Measurements from ENCODE around the gene WDR7.

WDR7 gene

DNA sequence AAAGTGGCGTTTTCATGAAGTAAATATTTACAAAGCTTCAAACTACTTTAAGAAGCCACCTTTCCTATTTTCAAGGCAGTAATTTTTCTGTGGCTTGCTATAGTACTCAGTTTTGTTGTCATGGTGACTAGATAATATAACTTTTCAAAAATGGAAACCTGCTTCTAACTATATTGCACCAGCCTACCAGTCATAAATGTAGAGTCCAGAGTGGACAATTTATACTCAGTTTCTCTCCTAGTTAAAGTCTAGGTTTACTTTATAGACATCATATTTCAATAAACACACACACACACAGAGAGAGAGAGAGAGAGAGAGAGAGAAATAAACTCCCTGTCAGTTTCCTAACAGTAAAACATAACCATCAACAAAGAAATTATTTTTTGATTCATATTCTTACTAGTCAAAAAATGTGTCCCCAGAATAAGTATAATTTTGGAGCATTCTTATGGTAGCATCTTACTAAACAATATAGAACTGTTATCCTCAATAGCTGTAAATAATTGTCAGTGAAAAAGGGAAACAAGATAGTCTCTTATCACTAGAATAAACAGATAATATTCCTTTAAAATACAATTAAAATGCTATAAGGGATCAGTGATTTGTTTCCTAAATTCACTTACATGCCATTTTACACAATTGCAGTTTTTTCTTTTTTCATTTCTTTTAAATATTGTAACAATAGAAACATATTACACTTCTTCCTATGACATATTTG, 332.3 kb downstream of the WDR7 start:
- no peak for TF ChIP-seq TEAD4 (IDR thresholded peaks at IDR 0.05)
- no peak for TF ChIP-seq RAD21 (IDR thresholded peaks at IDR 0.05; ENCODE audit: low read depth)
- TF ChIP-seq, protein P1, sequence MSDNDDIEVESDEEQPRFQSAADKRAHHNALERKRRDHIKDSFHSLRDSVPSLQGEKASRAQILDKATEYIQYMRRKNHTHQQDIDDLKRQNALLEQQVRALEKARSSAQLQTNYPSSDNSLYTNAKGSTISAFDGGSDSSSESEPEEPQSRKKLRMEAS (IDR thresholded peaks at IDR 0.05), result no peak
- TF ChIP-seq FOXM1 (IDR thresholded peaks at IDR 0.05; ENCODE audit: borderline replicate concordance, low read depth), result no peak
- no peak for TF ChIP-seq CREB1 (IDR thresholded peaks at IDR 0.05; ENCODE audit: low read depth)
- no peak for TF ChIP-seq NFIC (IDR thresholded peaks at IDR 0.05)
- TF ChIP-seq REST (IDR thresholded peaks at IDR 0.05; ENCODE audit: low read depth), result no peak
- TF ChIP-seq EP300 (IDR thresholded peaks at IDR 0.05; ENCODE audit: borderline replicate concordance), result no peak
- TF ChIP-seq CEBPB (IDR thresholded peaks at IDR 0.05), result no peak
- TF ChIP-seq EGR1 (IDR thresholded peaks at IDR 0.05), result no peak
- TF ChIP-seq, protein P2, sequence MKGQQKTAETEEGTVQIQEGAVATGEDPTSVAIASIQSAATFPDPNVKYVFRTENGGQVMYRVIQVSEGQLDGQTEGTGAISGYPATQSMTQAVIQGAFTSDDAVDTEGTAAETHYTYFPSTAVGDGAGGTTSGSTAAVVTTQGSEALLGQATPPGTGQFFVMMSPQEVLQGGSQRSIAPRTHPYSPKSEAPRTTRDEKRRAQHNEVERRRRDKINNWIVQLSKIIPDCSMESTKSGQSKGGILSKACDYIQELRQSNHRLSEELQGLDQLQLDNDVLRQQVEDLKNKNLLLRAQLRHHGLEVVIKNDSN (IDR thresholded peaks at IDR 0.05), result no peak
- TF ChIP-seq TCF12 (IDR thresholded peaks at IDR 0.05; ENCODE audit: low read depth), result no peak
- no peak for TF ChIP-seq TAF1 (IDR thresholded peaks at IDR 0.05; ENCODE audit: low read depth)
- no peak for TF ChIP-seq YY1 (IDR thresholded peaks at IDR 0.05; ENCODE audit: low read depth)
- TF ChIP-seq ZBTB7A (IDR thresholded peaks at IDR 0.05; ENCODE audit: low read depth), result no peak

DNA sequence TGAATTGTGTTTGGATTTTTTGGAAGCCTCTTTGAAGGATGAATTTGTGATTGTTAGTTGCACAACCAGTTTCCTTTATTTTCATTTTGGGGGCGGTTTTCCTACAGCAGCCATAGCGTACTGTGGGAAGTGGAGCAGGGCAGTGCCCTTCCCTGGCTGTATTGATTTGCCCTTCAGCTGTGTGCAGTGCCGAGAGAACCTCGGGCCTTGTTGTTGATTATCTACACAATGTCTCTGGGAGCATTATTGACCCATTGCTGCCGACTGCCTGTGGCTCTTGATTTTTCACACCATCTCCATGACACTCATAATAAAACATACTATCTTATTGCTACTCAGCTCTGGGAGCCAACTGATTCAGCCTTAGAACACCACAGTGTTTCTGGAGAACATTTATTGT, 333.6 kb downstream of the WDR7 start:
- TF ChIP-seq REST (IDR thresholded peaks at IDR 0.05; ENCODE audit: low read depth) (no peak), CREB1 (IDR thresholded peaks at IDR 0.05; ENCODE audit: low read depth) (no peak), ZBTB7A (IDR thresholded peaks at IDR 0.05; ENCODE audit: low read depth) (no peak)

GRCh38 chr18:56986829-56987228, 335.7 kb downstream of the WDR7 start:
- no peak for TF ChIP-seq ZBTB7A (IDR thresholded peaks at IDR 0.05; ENCODE audit: low read depth)
- no peak for TF ChIP-seq TCF12 (IDR thresholded peaks at IDR 0.05; ENCODE audit: low read depth)
- TF ChIP-seq, protein P1 (IDR thresholded peaks at IDR 0.05), result no peak
- TF ChIP-seq TEAD4 (IDR thresholded peaks at IDR 0.05), result no peak
- TF ChIP-seq TAF1 (IDR thresholded peaks at IDR 0.05; ENCODE audit: low read depth), result no peak
- no peak for TF ChIP-seq EGR1 (IDR thresholded peaks at IDR 0.05)
- no peak for TF ChIP-seq NFIC (IDR thresholded peaks at IDR 0.05)
- no peak for TF ChIP-seq EP300 (IDR thresholded peaks at IDR 0.05; ENCODE audit: borderline replicate concordance)
- TF ChIP-seq, protein P2 (IDR thresholded peaks at IDR 0.05), result no peak
- no peak for TF ChIP-seq FOXM1 (IDR thresholded peaks at IDR 0.05; ENCODE audit: borderline replicate concordance, low read depth)
- no peak for TF ChIP-seq CEBPB (IDR thresholded peaks at IDR 0.05)
- TF ChIP-seq REST (IDR thresholded peaks at IDR 0.05; ENCODE audit: low read depth), result no peak
- TF ChIP-seq RAD21 (IDR thresholded peaks at IDR 0.05; ENCODE audit: low read depth), result no peak
- TF ChIP-seq CREB1 (IDR thresholded peaks at IDR 0.05; ENCODE audit: low read depth), result no peak
- no peak for TF ChIP-seq YY1 (IDR thresholded peaks at IDR 0.05; ENCODE audit: low read depth)

- TF ChIP-seq, protein P2 (IDR thresholded peaks at IDR 0.05), result no peak
- TF ChIP-seq TEAD4 (IDR thresholded peaks at IDR 0.05) (no peak), YY1 (IDR thresholded peaks at IDR 0.05; ENCODE audit: low read depth) (no peak), CREB1 (IDR thresholded peaks at IDR 0.05; ENCODE audit: low read depth) (no peak), ZBTB7A (IDR thresholded peaks at IDR 0.05; ENCODE audit: low read depth) (no peak), CEBPB (IDR thresholded peaks at IDR 0.05) (no peak), TAF1 (IDR thresholded peaks at IDR 0.05; ENCODE audit: low read depth) (no peak)
- TF ChIP-seq, protein P1 (IDR thresholded peaks at IDR 0.05), result no peak
Observed at GRCh38 chr18:56987236-56987635, 336.1 kb downstream of the WDR7 start.
